ENCODE data around the gene TMEM219. TPM values are rescaled to one million over a fixed set of nuclear protein-coding genes. Genes with fewer than 3 reads are reported as not detected.

TMEM219 gene
- total and polyA plus RNA-seq, 2 donors (not counting 3 experiments of a cell fraction or from before 2014, with no cell fraction given): 110 to 182 TPM

DNA sequence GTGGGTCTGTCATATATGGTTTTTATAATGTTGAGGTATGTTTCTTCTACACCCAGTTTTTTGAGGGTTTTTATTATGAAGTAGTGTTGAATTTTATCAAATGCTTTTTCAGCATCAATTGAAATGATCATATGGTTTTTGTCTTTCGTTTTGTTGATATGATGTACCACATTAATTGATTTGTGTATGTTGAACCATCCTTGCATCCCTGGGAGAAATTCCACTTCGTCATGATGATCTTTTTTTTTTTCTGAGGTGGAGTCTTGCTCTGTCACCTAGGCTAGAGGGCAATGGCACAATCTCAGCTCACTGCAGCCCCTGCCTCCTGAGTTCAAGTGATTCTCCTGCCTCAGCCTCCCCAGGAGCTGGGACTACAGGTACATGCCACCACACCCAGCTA, 14.0 kb upstream of the TMEM219 start:
- ChIA-PET POLR2A (no interaction called here), CTCF (no interaction called here)
- Histone ChIP-seq H3K79me2 (ENCODE audit: control insufficient read depth, insufficient read depth, low read length) (no peaks in the 10 kb centered on the region), H3K27me3 (ENCODE audit: control insufficient read depth in 2 of 2, insufficient read depth in 2 of 2, low read length in 2 of 2) (no peaks in the 10 kb centered on the region), H3K27ac (ENCODE audit: insufficient read depth, low read depth, low read length) (no peak overlapping the region), H2AFZ (ENCODE audit: low read depth, low read length) (no peak overlapping the region), H3K9me1 (replicated peaks; ENCODE audit: control insufficient read depth, extremely low read depth, insufficient read depth, low read length) (no peaks in the 10 kb centered on the region), H3K4me1 (ENCODE audit: control insufficient read depth, extremely low read depth, insufficient read depth, low read length) (no peaks in the 10 kb centered on the region), H3K9ac (replicated peaks; ENCODE audit: extremely low read depth, insufficient read depth, low read length) (no peak overlapping the region), H3K4me2 (ENCODE audit: insufficient read depth, low read length) (no peak overlapping the region), H3K9me3 (replicated peaks; ENCODE audit: control insufficient read depth, insufficient read depth, low read length) (no peaks in the 10 kb centered on the region), H3K4me3 (replicated peaks in 1 of 3; ENCODE audit: insufficient read depth in 1 of 3, low read depth in 1 of 3, low read length in 3 of 3) (no peak overlapping the region), H4K20me1 (replicated peaks; ENCODE audit: control insufficient read depth, extremely low read depth, insufficient read depth, low read length) (no peaks in the 10 kb centered on the region), H3K36me3 (ENCODE audit: control insufficient read depth in 2 of 2, extremely low read depth in 1 of 2, insufficient read depth in 2 of 2, low read length in 2 of 2) (no peaks in the 10 kb centered on the region)
- intact Hi-C loops (cut with micrococcal nuclease): no loop called here
- TF ChIP-seq POLR2AphosphoS5 (IDR thresholded peaks at IDR 0.05; ENCODE audit: insufficient read depth, low read depth, low read length): no peak
- TF ChIP-seq MYC (IDR thresholded peaks at IDR 0.05; ENCODE audit: low read depth, low read length): no peak
- TF ChIP-seq POLR2A (IDR thresholded peaks at IDR 0.05; ENCODE audit: low read depth, low read length): no peak
- no peak for TF ChIP-seq FOS (IDR thresholded peaks at IDR 0.05; ENCODE audit: borderline replicate concordance, insufficient read depth, low read length)
- TF ChIP-seq MAX (IDR thresholded peaks at IDR 0.05; ENCODE audit: insufficient read depth, insufficient read length): no peak
- no peak for TF ChIP-seq JUN (IDR thresholded peaks at IDR 0.05; ENCODE audit: borderline replicate concordance, insufficient read depth, insufficient read length, low read depth)
- no peak for TF ChIP-seq GATA2 (IDR thresholded peaks at IDR 0.05; ENCODE audit: insufficient read depth, insufficient read length, low read depth, low read length)
- TF ChIP-seq CTCF (IDR thresholded peaks at IDR 0.05; ENCODE audit: extremely low read depth in 1 of 2, insufficient read depth in 1 of 2, low read depth in 1 of 2, low read length in 2 of 2): no peak
- no peak for TF ChIP-seq EZH2 (IDR thresholded peaks at IDR 0.05; ENCODE audit: borderline replicate concordance, low read depth, low read length, severe bottlenecking)
- DNase-seq (ENCODE audit: low read depth, low spot score) (no peak), FAIRE-seq (no peak)
- dilution Hi-C loops (cut with MboI; ENCODE audit: extremely low pct_ligation_motif_present, low sequenced_read_pairs): no loop called here
- BruUV-seq (replicated peaks): no TSS peak
